PFSK-1 (cell line): ENCODE data around the gene LONP1.

Experiments
- POLR2AphosphoS5 ChIP-seq: IDR thresholded peaks from 2 replicates; pipeline ENCODE4 v1.6.1; 2012; ENCODE audit warnings: low read depth, mild to moderate bottlenecking, control low read depth, low read length, moderate library complexity
- TF ChIP-seq, protein P1 (sequence below), 2 experiments: IDR thresholded peaks; 2 replicates each; pipeline versions ENCODE4 v1.6.1 to v1.8.0; 2011 to 2012; ENCODE audit warnings: low read depth in 2 of 2, low read length in 2 of 2, control low read depth in 1 of 2, inconsistent platforms in 1 of 2, mild to moderate bottlenecking in 1 of 2, moderate library complexity in 1 of 2; ENCODE audit not compliant: insufficient read depth in 1 of 2

- TF ChIP-seq POLR2AphosphoS5 = no peak
- TF ChIP-seq, protein P1, sequence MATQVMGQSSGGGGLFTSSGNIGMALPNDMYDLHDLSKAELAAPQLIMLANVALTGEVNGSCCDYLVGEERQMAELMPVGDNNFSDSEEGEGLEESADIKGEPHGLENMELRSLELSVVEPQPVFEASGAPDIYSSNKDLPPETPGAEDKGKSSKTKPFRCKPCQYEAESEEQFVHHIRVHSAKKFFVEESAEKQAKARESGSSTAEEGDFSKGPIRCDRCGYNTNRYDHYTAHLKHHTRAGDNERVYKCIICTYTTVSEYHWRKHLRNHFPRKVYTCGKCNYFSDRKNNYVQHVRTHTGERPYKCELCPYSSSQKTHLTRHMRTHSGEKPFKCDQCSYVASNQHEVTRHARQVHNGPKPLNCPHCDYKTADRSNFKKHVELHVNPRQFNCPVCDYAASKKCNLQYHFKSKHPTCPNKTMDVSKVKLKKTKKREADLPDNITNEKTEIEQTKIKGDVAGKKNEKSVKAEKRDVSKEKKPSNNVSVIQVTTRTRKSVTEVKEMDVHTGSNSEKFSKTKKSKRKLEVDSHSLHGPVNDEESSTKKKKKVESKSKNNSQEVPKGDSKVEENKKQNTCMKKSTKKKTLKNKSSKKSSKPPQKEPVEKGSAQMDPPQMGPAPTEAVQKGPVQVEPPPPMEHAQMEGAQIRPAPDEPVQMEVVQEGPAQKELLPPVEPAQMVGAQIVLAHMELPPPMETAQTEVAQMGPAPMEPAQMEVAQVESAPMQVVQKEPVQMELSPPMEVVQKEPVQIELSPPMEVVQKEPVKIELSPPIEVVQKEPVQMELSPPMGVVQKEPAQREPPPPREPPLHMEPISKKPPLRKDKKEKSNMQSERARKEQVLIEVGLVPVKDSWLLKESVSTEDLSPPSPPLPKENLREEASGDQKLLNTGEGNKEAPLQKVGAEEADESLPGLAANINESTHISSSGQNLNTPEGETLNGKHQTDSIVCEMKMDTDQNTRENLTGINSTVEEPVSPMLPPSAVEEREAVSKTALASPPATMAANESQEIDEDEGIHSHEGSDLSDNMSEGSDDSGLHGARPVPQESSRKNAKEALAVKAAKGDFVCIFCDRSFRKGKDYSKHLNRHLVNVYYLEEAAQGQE (IDR thresholded peaks at IDR 0.05; ENCODE audit: insufficient read depth in 1 of 2, low read depth in 2 of 2, low read length in 2 of 2) = no peak
Observed at GRCh38 chr19:5694956-5695648, 24.8 kb downstream of the LONP1 start.
